ENCODE results near the gene SLCO4A1. TPM values are rescaled to one million over a fixed set of nuclear protein-coding genes. Genes with fewer than 3 reads are reported as not detected.

The SLCO4A1 gene
- total RNA-seq, 5 donors from 2014 or later (not counting 1 experiment from before 2014, with no cell fraction given), result 0.98 to 7.2 (median 5.4) TPM

- Mint-ChIP-seq H3K27me3 (peaks cover 9 to 25% of the 10 kb centered on the region in 2 donors), H3K4me3 (no peak overlapping the region), H3K27ac (no peak overlapping the region), H3K4me1 (peaks cover 0 to 9% (median under 1%) of the 10 kb centered on the region in 3 donors), H3K36me3 (no peaks in the 10 kb centered on the region), H3K9me3 (no peaks in the 10 kb centered on the region)
- no peaks in the 10 kb centered on the region for H3K9me3 ChIP-seq
- H3K4me3 ChIP-seq (ENCODE audit: control insufficient read depth in 1 of 2, extremely low read depth in 1 of 2, low read length in 1 of 2), result no peak overlapping the region
- 89% methylated on average over 15 of the region's 24 CpGs for WGBS (ENCODE audit: insufficient coverage)
- ChIA-PET POLR2A (no interaction called here), CTCF (no interaction called here)
- no peaks in the 10 kb centered on the region for H3K36me3 ChIP-seq (ENCODE audit: control insufficient read depth in 2 of 2, extremely low read depth in 1 of 2, insufficient read depth in 1 of 2, low read length in 1 of 2)
- no peaks in the 10 kb centered on the region for H3K4me1 ChIP-seq (ENCODE audit: control insufficient read depth in 1 of 2, extremely low read depth in 1 of 2, insufficient read depth in 2 of 2, low read length in 2 of 2)
- DNase-seq (no peak), ATAC-seq (replicated peaks in 1 of 4) (no peak)
- no peak overlapping the region for H3K27ac ChIP-seq (ENCODE audit: low read length)
- peaks cover 0 to 51% of the 10 kb centered on the region in 2 experiments for H3K27me3 ChIP-seq (replicated peaks in 1 of 2; ENCODE audit: control insufficient read depth in 2 of 2, extremely low read depth in 1 of 2, insufficient read depth in 2 of 2, low read length in 1 of 2)
These were observed 10.7 kb upstream of the SLCO4A1 start for GRCh38 chr20:62631336-62632308.

DNA sequence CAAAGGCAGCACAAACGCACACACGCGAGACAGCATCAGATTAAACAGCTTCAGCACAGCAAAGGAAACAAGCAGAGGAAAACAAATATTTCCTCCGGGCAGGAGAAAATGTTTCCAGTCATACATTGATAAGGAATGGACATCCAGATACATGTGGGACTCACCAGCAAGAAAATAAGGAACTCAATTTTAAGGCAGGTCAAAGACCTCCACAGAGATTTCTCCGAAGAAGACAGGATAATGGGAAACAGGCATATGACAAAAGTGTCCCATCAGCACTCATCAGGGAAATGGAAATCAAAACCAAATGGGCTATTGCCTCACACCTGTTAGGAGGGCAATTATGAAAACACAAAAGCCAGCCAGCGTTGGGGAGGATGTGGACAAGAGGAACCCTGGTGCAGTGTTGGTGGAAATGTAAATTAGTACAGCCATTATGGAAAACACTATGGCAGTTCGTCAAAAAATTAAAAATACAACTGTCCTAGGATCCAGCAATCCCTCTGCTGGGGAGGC is 9.7 kb upstream of the SLCO4A1 start:
- no peaks in the 10 kb centered on the region for H3K9me3 ChIP-seq
- Mint-ChIP-seq H3K4me1 (peaks cover 0 to 11% (median 2%) of the 10 kb centered on the region in 3 donors), H3K27me3 (peaks cover 9 to 25% of the 10 kb centered on the region in 2 donors), H3K4me3 (no peak overlapping the region), H3K27ac (no peak overlapping the region), H3K36me3 (no peaks in the 10 kb centered on the region), H3K9me3 (no peaks in the 10 kb centered on the region)
- no peaks in the 10 kb centered on the region for H3K36me3 ChIP-seq (ENCODE audit: control insufficient read depth in 2 of 2, extremely low read depth in 1 of 2, insufficient read depth in 1 of 2, low read length in 1 of 2)
- ATAC-seq (replicated peaks in 1 of 4), result no peak
- CTCF ChIA-PET, result no interaction called here
- no peaks in the 10 kb centered on the region for H3K4me1 ChIP-seq (ENCODE audit: control insufficient read depth in 1 of 2, extremely low read depth in 1 of 2, insufficient read depth in 2 of 2, low read length in 2 of 2)
- H3K27ac ChIP-seq (ENCODE audit: low read length), result no peak overlapping the region
- POLR2A ChIA-PET, result no interaction called here
- H3K27me3 ChIP-seq (replicated peaks in 1 of 2; ENCODE audit: control insufficient read depth in 2 of 2, extremely low read depth in 1 of 2, insufficient read depth in 2 of 2, low read length in 1 of 2), result peaks cover 0 to 55% of the 10 kb centered on the region in 2 experiments
- H3K4me3 ChIP-seq (ENCODE audit: control insufficient read depth in 1 of 2, extremely low read depth in 1 of 2, low read length in 1 of 2), result no peak overlapping the region
- 65% methylated on average over 6 of the region's 7 CpGs for WGBS (ENCODE audit: insufficient coverage)
- no peak for DNase-seq

DNA sequence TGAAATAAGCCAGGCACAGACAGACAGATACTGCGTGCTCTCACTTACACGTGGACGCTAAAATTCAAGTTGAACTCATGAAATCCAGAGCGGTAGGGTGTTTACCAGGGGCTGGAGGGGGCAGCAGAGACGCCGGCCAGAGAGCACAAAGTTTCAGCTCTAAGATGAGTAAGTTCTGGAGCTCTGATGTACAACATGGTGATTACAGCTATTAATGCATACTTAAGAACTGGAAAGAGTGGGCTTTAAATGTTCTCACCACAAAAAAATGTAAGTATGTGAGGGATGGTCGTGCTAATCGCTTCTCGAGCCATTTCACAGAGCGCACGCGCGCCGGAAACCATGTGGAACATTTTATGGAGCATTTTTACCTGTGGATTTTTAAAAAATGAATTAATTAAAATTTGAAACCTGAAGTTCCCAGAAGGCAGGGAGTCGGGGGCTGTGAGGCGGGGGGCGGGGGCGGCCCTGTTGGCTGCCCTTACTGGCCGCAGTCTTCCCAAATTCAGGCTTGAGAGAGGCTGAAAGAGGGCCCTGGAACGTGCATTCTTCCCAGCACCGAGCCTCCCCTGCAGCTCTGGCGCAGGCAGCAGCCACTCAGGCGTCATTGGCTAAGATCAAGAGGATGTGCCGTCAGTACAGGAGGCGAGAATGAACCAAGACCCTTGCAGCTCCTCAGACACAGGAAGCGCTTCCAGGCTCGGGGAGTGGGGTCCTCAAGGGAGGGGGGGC is 8.5 kb upstream of the SLCO4A1 start:
- Mint-ChIP-seq H3K4me1 (peaks cover 0 to 11% (median 2%) of the 10 kb centered on the region in 3 donors), H3K36me3 (no peaks in the 10 kb centered on the region), H3K27me3 (peaks cover 9 to 25% of the 10 kb centered on the region in 2 donors), H3K27ac (no peak overlapping the region), H3K4me3 (no peak overlapping the region), H3K9me3 (no peaks in the 10 kb centered on the region)
- no peaks in the 10 kb centered on the region for H3K4me1 ChIP-seq (ENCODE audit: control insufficient read depth in 1 of 2, extremely low read depth in 1 of 2, insufficient read depth in 2 of 2, low read length in 2 of 2)
- 85% methylated on average over 25 of the region's 27 CpGs for WGBS (ENCODE audit: insufficient coverage)
- no peaks in the 10 kb centered on the region for H3K36me3 ChIP-seq (ENCODE audit: control insufficient read depth in 2 of 2, extremely low read depth in 1 of 2, insufficient read depth in 1 of 2, low read length in 1 of 2)
- CTCF ChIA-PET, result no interaction called here
- no peak overlapping the region for H3K4me3 ChIP-seq (ENCODE audit: control insufficient read depth in 1 of 2, extremely low read depth in 1 of 2, low read length in 1 of 2)
- peaks cover 0 to 55% of the 10 kb centered on the region in 2 experiments for H3K27me3 ChIP-seq (replicated peaks in 1 of 2; ENCODE audit: control insufficient read depth in 2 of 2, extremely low read depth in 1 of 2, insufficient read depth in 2 of 2, low read length in 1 of 2)
- DNase-seq (no peak), ATAC-seq (replicated peaks in 1 of 4) (no peak)
- no peak overlapping the region for H3K27ac ChIP-seq (ENCODE audit: low read length)
- POLR2A ChIA-PET, result interaction anchor here in 1 of 2 donors (0.7 kb wide), 1 partner anchor 158 kb away, joined by 4 read pairs; no protein-coding TSS in a partner anchor
- no peaks in the 10 kb centered on the region for H3K9me3 ChIP-seq

GRCh38 chr20:62634330-62634967 is 7.9 kb upstream of the SLCO4A1 start:
- no peaks in the 10 kb centered on the region for H3K36me3 ChIP-seq (ENCODE audit: control insufficient read depth in 2 of 2, extremely low read depth in 1 of 2, insufficient read depth in 1 of 2, low read length in 1 of 2)
- Mint-ChIP-seq H3K27me3 (peaks cover 12 to 25% of the 10 kb centered on the region in 2 donors), H3K4me3 (no peak overlapping the region), H3K4me1 (peaks cover 0 to 11% (median 2%) of the 10 kb centered on the region in 3 donors), H3K9me3 (no peaks in the 10 kb centered on the region), H3K36me3 (no peaks in the 10 kb centered on the region), H3K27ac (no peak overlapping the region)
- ATAC-seq (replicated peaks in 1 of 4) (no peak), DNase-seq (no peak)
- CTCF ChIA-PET, result no interaction called here
- no peaks in the 10 kb centered on the region for H3K9me3 ChIP-seq
- POLR2A ChIA-PET, result no interaction called here
- no peak overlapping the region for H3K27ac ChIP-seq (ENCODE audit: low read length)
- peaks cover 0 to 55% of the 10 kb centered on the region in 2 experiments for H3K27me3 ChIP-seq (replicated peaks in 1 of 2; ENCODE audit: control insufficient read depth in 2 of 2, extremely low read depth in 1 of 2, insufficient read depth in 2 of 2, low read length in 1 of 2)
- H3K4me1 ChIP-seq (ENCODE audit: control insufficient read depth in 1 of 2, extremely low read depth in 1 of 2, insufficient read depth in 2 of 2, low read length in 2 of 2), result no peaks in the 10 kb centered on the region
- no peak overlapping the region for H3K4me3 ChIP-seq (ENCODE audit: control insufficient read depth in 1 of 2, extremely low read depth in 1 of 2, low read length in 1 of 2)
- 85% methylated on average over 13 of the region's 17 CpGs for WGBS (ENCODE audit: insufficient coverage)

- Mint-ChIP-seq H3K4me1 (peaks cover 0 to 11% (median 2%) of the 10 kb centered on the region in 3 donors), H3K9me3 (no peaks in the 10 kb centered on the region), H3K27ac (no peak overlapping the region), H3K4me3 (no peak overlapping the region), H3K36me3 (no peaks in the 10 kb centered on the region), H3K27me3 (peaks cover 12 to 25% of the 10 kb centered on the region in 2 donors)
- H3K4me1 ChIP-seq (ENCODE audit: control insufficient read depth in 1 of 2, extremely low read depth in 1 of 2, insufficient read depth in 2 of 2, low read length in 2 of 2), result no peaks in the 10 kb centered on the region
- POLR2A ChIA-PET, result no interaction called here
- WGBS (ENCODE audit: insufficient coverage), result 95% methylated on average over 15 of the region's 15 CpGs
- H3K9me3 ChIP-seq, result no peaks in the 10 kb centered on the region
- CTCF ChIA-PET, result no interaction called here
- no peak overlapping the region for H3K27ac ChIP-seq (ENCODE audit: low read length)
- no peak for ATAC-seq (replicated peaks in 1 of 4)
- H3K27me3 ChIP-seq (replicated peaks in 1 of 2; ENCODE audit: control insufficient read depth in 2 of 2, extremely low read depth in 1 of 2, insufficient read depth in 2 of 2, low read length in 1 of 2), result peaks cover 0 to 54% of the 10 kb centered on the region in 2 experiments
- DNase-seq, result no peak
- H3K36me3 ChIP-seq (ENCODE audit: control insufficient read depth in 2 of 2, extremely low read depth in 1 of 2, insufficient read depth in 1 of 2, low read length in 1 of 2), result no peaks in the 10 kb centered on the region
- no peak overlapping the region for H3K4me3 ChIP-seq (ENCODE audit: control insufficient read depth in 1 of 2, extremely low read depth in 1 of 2, low read length in 1 of 2)
These were observed 7.1 kb upstream of the SLCO4A1 start for GRCh38 chr20:62635232-62635631.

DNA sequence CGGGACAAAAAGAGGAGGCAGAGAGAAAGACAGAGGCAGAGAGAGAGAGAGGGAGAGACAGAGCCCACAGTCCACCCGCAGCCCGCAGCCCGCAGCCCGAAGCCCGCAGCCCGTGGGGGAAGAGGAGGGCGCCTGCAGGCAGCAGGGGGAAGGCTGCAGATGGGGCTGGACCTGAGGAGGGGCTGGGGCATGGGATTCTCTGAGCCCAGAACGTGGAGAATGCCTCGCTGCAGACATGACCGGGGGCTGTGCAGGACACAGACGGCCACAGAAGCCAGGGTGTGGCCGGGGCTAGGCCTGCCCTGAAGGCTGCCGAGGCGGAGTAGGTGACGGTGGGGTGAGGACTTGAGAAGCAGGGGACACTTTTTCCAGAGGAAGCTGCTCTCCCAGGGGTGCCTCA is 6.5 kb upstream of the SLCO4A1 start:
- peak overlapping the region in 1 of 2 donors; percentile 23 for H3K27ac Mint-ChIP-seq
- 84% methylated on average over 11 of the region's 16 CpGs for WGBS (ENCODE audit: insufficient coverage)
- no peaks in the 10 kb centered on the region for H3K36me3 Mint-ChIP-seq
- DNase-seq (no peak), ATAC-seq (replicated peaks in 1 of 4) (no peak)
- H3K27me3 Mint-ChIP-seq, result peaks cover 12 to 25% of the 10 kb centered on the region in 2 donors
- Histone ChIP-seq H3K27me3 (replicated peaks in 1 of 2; ENCODE audit: control insufficient read depth in 2 of 2, extremely low read depth in 1 of 2, insufficient read depth in 2 of 2, low read length in 1 of 2) (peaks cover 0 to 52% of the 10 kb centered on the region in 2 experiments), H3K4me3 (ENCODE audit: control insufficient read depth in 1 of 2, extremely low read depth in 1 of 2, low read length in 1 of 2) (no peak overlapping the region), H3K36me3 (ENCODE audit: control insufficient read depth in 2 of 2, extremely low read depth in 1 of 2, insufficient read depth in 1 of 2, low read length in 1 of 2) (no peaks in the 10 kb centered on the region), H3K4me1 (ENCODE audit: control insufficient read depth in 1 of 2, extremely low read depth in 1 of 2, insufficient read depth in 2 of 2, low read length in 2 of 2) (no peaks in the 10 kb centered on the region), H3K27ac (ENCODE audit: low read length) (no peak overlapping the region), H3K9me3 (no peaks in the 10 kb centered on the region)
- ChIA-PET POLR2A (no interaction called here), CTCF (no interaction called here)
- no peak overlapping the region for H3K4me3 Mint-ChIP-seq
- no peaks in the 10 kb centered on the region for H3K9me3 Mint-ChIP-seq
- peaks cover 0 to 11% (median 2%) of the 10 kb centered on the region in 3 donors for H3K4me1 Mint-ChIP-seq
